Omental fat pad (tissue), 4 donors: ENCODE data around the gene GALNT18. TPM values are rescaled to one million over a fixed set of nuclear protein-coding genes. Genes with fewer than 3 reads are reported as not detected.

Experiments
- ATAC-seq: fragments of 150-250 bp; one replicate; pipeline ENCODE4 v1.9.1; 2016; ENCODE audit warnings: mild to moderate bottlenecking, moderate library complexity; ENCODE audit not compliant: low FRiP score
- DNase-seq: peaks from one replicate; pipeline ENCODE4 v3.0.0-alpha.2; 2019; ENCODE audit warnings: low spot score
- CTCF ChIP-seq, 3 donors: fragments of 450-650 bp; IDR thresholded peaks; one replicate each; pipeline ENCODE4 v1.5.1; 2016 to 2017; ENCODE audit warnings: antibody characterized with exemption in 3 of 3, mild to moderate bottlenecking in 3 of 3, moderate library complexity in 2 of 3
- total RNA-seq, 4 donors: library from RNA; depleted of rRNA; stranded (reverse); fragments of >200 nt; gene quantifications; one replicate each; pipeline ENCODE4 v1.1.0, GENCODE V29; 2016

The GALNT18 gene
- total RNA-seq, 4 donors from 2014 or later = 21.0 to 47.4 (median 35.7) TPM

DNA sequence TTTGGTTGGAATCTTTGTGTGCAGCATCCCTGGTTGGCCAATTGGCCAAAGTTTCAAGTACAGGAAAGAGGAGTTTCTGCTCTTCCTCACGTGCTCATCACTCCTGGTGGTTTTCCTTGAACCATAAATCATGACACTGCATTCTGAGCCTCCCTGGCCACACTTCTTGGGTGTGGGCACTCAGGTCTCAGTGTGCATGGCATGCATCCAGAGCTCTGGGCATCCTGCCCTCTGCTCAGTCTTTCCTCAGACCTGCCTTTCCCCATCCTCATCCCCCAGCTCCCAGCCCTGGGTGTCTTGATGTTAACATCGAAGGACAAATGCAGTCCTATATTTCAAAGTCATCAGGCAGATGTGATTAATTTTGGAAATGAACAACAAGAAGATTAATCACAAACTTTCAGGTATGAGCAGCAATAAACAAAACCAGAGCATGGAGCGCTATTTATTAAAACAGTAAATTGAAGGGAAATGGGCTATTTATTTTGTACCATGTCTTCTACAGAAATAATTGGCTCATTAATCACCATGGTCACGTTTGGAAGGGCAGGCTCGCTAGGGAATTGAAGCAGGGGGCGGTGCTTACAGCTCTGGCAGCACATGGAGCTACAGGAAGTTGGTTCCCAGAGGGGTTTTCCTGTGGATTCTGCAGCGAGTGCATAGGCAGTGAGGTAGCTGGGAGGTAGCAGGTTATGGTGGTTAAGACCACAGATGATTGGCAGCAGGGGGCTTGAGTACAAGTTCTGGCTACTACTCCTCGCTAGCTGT is 358.4 kb downstream of the GALNT18 start:
- DNase-seq (no peak), ATAC-seq (peak; percentile 68)
- no peak for TF ChIP-seq CTCF (IDR thresholded peaks at IDR 0.05)

GRCh38 chr11:11262171-11262920 is 359.5 kb downstream of the GALNT18 start:
- DNase-seq (no peak), ATAC-seq (no peak)

GRCh38 chr11:11261629-11262028 is 360.2 kb downstream of the GALNT18 start:
- ATAC-seq = no peak
- TF ChIP-seq CTCF (IDR thresholded peaks at IDR 0.05) = no peak
- no peak for DNase-seq

More at GRCh38 chr11:11262171-11262920, 359.5 kb downstream of the GALNT18 start:
- no peak for TF ChIP-seq CTCF (IDR thresholded peaks at IDR 0.05)

GRCh38 chr11:11260903-11261302 is 360.9 kb downstream of the GALNT18 start:
- ATAC-seq (no peak), DNase-seq (no peak)
- TF ChIP-seq CTCF (IDR thresholded peaks at IDR 0.05) = no peak

DNA sequence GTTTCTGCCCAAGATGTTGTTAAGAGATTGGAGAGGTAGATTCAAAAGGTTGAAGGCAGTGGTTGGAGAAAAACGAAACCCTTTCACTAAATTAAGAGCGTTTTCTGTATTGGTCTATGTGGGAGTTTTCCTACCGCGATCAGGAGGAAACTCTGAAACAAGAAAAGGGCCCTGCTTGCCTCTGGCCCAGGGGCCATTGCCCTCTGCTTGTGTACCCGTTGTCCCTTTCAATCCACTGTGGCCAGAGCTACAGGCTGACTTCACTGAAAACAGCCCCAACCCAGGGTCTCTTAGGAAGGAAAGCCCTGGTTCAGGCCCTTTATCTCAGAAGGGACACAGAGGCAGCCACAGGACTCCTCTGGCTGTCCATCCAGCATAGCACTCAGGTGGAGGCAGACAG is 367.8 kb downstream of the GALNT18 start:
- no peak for ATAC-seq
- no peak for TF ChIP-seq CTCF (IDR thresholded peaks at IDR 0.05)
- no peak for DNase-seq

GRCh38 chr11:11253497-11253896 is 368.3 kb downstream of the GALNT18 start:
- no peak for TF ChIP-seq CTCF (IDR thresholded peaks at IDR 0.05)
- ATAC-seq = no peak
- DNase-seq = no peak
